ENCODE results near the gene SPEG.
"Not testable (repeated sequence)": the region's sequence is repeated elsewhere in the genome, so short reads cannot be mapped to it uniquely, and the experiment has no call there.

- not testable (repeated sequence) for TF ChIP-seq CTCF (IDR thresholded peaks at IDR 0.05 in 2 of 3, conservative IDR thresholded peaks at IDR 0.05 in 1 of 3; ENCODE audit: borderline replicate concordance in 1 of 3, insufficient read depth in 1 of 3, low read depth in 2 of 3, low read length in 2 of 3); POLR2AphosphoS5 (IDR thresholded peaks at IDR 0.05; ENCODE audit: low read depth, low read length); POLR2A (IDR thresholded peaks at IDR 0.05; ENCODE audit: borderline replicate concordance, extremely low read depth, insufficient read depth, insufficient read length); JUND (IDR thresholded peaks at IDR 0.05); RAD21 (IDR thresholded peaks at IDR 0.05; ENCODE audit: low read depth); REST (IDR thresholded peaks at IDR 0.05; ENCODE audit: low read depth); YY1 (IDR thresholded peaks at IDR 0.05; ENCODE audit: extremely low read depth, insufficient replicate concordance, low read depth, low read length); ZFX (IDR thresholded peaks at IDR 0.05); ELF1 (IDR thresholded peaks at IDR 0.05; ENCODE audit: borderline replicate concordance, low read depth); EZH2 (IDR thresholded peaks at IDR 0.05)
Observed at GRCh38 chr2:219395056-219395455, 39.6 kb upstream of the SPEG start.
